Measurements from ENCODE around the gene SERTAD4.
"Not testable (repeated sequence)": the region's sequence is repeated elsewhere in the genome, so short reads cannot be mapped to it uniquely, and the experiment has no call there.

SERTAD4 gene

GRCh38 chr1:210232511-210233215, at the start of gene SERTAD4:
SERTAD4 (plus strand) TSS chr1:210232796; CDS start chr1:210237961, 5,165 bp downstream.
- H3K36me3 ChIP-seq (ENCODE audit: insufficient read depth, insufficient read length, low read length) = peaks cover 12% of the 10 kb centered on the region
- H3K27me3 ChIP-seq (ENCODE audit: insufficient read depth, insufficient read length) = no peaks in the 10 kb centered on the region
- H3K4me3 ChIP-seq (ENCODE audit: insufficient read length, low read depth) = peak within 1 kb of the TSS; percentile 70
- peak within 1 kb of the TSS; percentile 86 for H3K9ac ChIP-seq (ENCODE audit: insufficient read length, low read depth)
- no peak for TF ChIP-seq ZNF274 (IDR thresholded peaks at IDR 0.05; ENCODE audit: low read depth, low read length)
- TF ChIP-seq SUZ12 (IDR thresholded peaks at IDR 0.05; ENCODE audit: extremely low read depth, insufficient read depth, insufficient read length) = no peak
- TF ChIP-seq YY1 (IDR thresholded peaks at IDR 0.05; ENCODE audit: insufficient read depth, insufficient read length) = no peak
- peaks cover 2% of the 10 kb centered on the region for H3K4me1 ChIP-seq (ENCODE audit: insufficient read depth, insufficient read length)
- no peaks in the 10 kb centered on the region for H3K9me3 ChIP-seq (ENCODE audit: insufficient read depth, low read length)
- peak; percentile 56 for DNase-seq (ENCODE audit: low read depth, low spot score)

GRCh38 chr1:210185063-210185462, 47.5 kb upstream of the SERTAD4 start:
- H3K9me3 ChIP-seq (ENCODE audit: insufficient read depth, low read length) = no peaks in the 10 kb centered on the region; the same call in 1 of the 2 replicates
- H3K9ac ChIP-seq (ENCODE audit: insufficient read length, low read depth) = no peak overlapping the region
- no peaks in the 10 kb centered on the region for H3K27me3 ChIP-seq (ENCODE audit: insufficient read depth, insufficient read length)
- TF ChIP-seq ZNF274 (IDR thresholded peaks at IDR 0.05; ENCODE audit: low read depth, low read length) (no peak), YY1 (IDR thresholded peaks at IDR 0.05; ENCODE audit: insufficient read depth, insufficient read length) (no peak)
- DNase-seq (ENCODE audit: low read depth, low spot score) = no peak
- H3K4me1 ChIP-seq (ENCODE audit: insufficient read depth, insufficient read length) = no peaks in the 10 kb centered on the region
- no peaks in the 10 kb centered on the region for H3K36me3 ChIP-seq (ENCODE audit: insufficient read depth, insufficient read length, low read length)
- no peak overlapping the region for H3K4me3 ChIP-seq (ENCODE audit: insufficient read length, low read depth)

- H3K9ac ChIP-seq (ENCODE audit: insufficient read length, low read depth); H3K9me3 ChIP-seq (ENCODE audit: insufficient read depth, low read length); H3K36me3 ChIP-seq (ENCODE audit: insufficient read depth, insufficient read length, low read length); H3K4me1 ChIP-seq (ENCODE audit: insufficient read depth, insufficient read length); H3K27me3 ChIP-seq (ENCODE audit: insufficient read depth, insufficient read length); H3K4me3 ChIP-seq (ENCODE audit: insufficient read length, low read depth); DNase-seq (ENCODE audit: low read depth, low spot score): not testable (repeated sequence)
Measured at GRCh38 chr1:210187849-210188606, 44.6 kb upstream of the SERTAD4 start.

GRCh38 chr1:210189426-210189825, 43.2 kb upstream of the SERTAD4 start:
- Histone ChIP-seq H3K4me1 (ENCODE audit: insufficient read depth, insufficient read length) (no peaks in the 10 kb centered on the region), H3K4me3 (ENCODE audit: insufficient read length, low read depth) (no peak overlapping the region), H3K36me3 (ENCODE audit: insufficient read depth, insufficient read length, low read length) (no peaks in the 10 kb centered on the region), H3K9me3 (ENCODE audit: insufficient read depth, low read length) (peaks cover 8% of the 10 kb centered on the region; the same call in 1 of the 2 replicates), H3K27me3 (ENCODE audit: insufficient read depth, insufficient read length) (no peaks in the 10 kb centered on the region), H3K9ac (ENCODE audit: insufficient read length, low read depth) (no peak overlapping the region)
- no peak for TF ChIP-seq YY1 (IDR thresholded peaks at IDR 0.05; ENCODE audit: insufficient read depth, insufficient read length)
- no peak for TF ChIP-seq ZNF274 (IDR thresholded peaks at IDR 0.05; ENCODE audit: low read depth, low read length)
- no peak for TF ChIP-seq SUZ12 (IDR thresholded peaks at IDR 0.05; ENCODE audit: extremely low read depth, insufficient read depth, insufficient read length)
- DNase-seq (ENCODE audit: low read depth, low spot score) = no peak

GRCh38 chr1:210195635-210196160, 36.9 kb upstream of the SERTAD4 start:
- no peak for DNase-seq (ENCODE audit: low read depth, low spot score)
- peaks cover 16% of the 10 kb centered on the region for H3K9me3 ChIP-seq (ENCODE audit: insufficient read depth, low read length)
- no peak overlapping the region for H3K4me3 ChIP-seq (ENCODE audit: insufficient read length, low read depth)
- H3K36me3 ChIP-seq (ENCODE audit: insufficient read depth, insufficient read length, low read length) = no peaks in the 10 kb centered on the region
- no peak overlapping the region for H3K9ac ChIP-seq (ENCODE audit: insufficient read length, low read depth)
- H3K4me1 ChIP-seq (ENCODE audit: insufficient read depth, insufficient read length) = no peaks in the 10 kb centered on the region
- H3K27me3 ChIP-seq (ENCODE audit: insufficient read depth, insufficient read length) = no peaks in the 10 kb centered on the region
- TF ChIP-seq ZNF274 (IDR thresholded peaks at IDR 0.05; ENCODE audit: low read depth, low read length) (no peak), SUZ12 (IDR thresholded peaks at IDR 0.05; ENCODE audit: extremely low read depth, insufficient read depth, insufficient read length) (no peak), YY1 (IDR thresholded peaks at IDR 0.05; ENCODE audit: insufficient read depth, insufficient read length) (no peak)

- H3K4me1 ChIP-seq (ENCODE audit: insufficient read depth, insufficient read length); H3K4me3 ChIP-seq (ENCODE audit: insufficient read length, low read depth); H3K36me3 ChIP-seq (ENCODE audit: insufficient read depth, insufficient read length, low read length); H3K27me3 ChIP-seq (ENCODE audit: insufficient read depth, insufficient read length); DNase-seq (ENCODE audit: low read depth, low spot score); H3K9ac ChIP-seq (ENCODE audit: insufficient read length, low read depth): not testable (repeated sequence)
- peaks cover 11% of the 10 kb centered on the region for H3K9me3 ChIP-seq (ENCODE audit: insufficient read depth, low read length)
Measured at GRCh38 chr1:210196266-210196665, 36.3 kb upstream of the SERTAD4 start.

GRCh38 chr1:210198840-210199239, 33.8 kb upstream of the SERTAD4 start:
- TF ChIP-seq SUZ12 (IDR thresholded peaks at IDR 0.05; ENCODE audit: extremely low read depth, insufficient read depth, insufficient read length) = no peak
- no peak for TF ChIP-seq ZNF274 (IDR thresholded peaks at IDR 0.05; ENCODE audit: low read depth, low read length)
- TF ChIP-seq YY1 (IDR thresholded peaks at IDR 0.05; ENCODE audit: insufficient read depth, insufficient read length) = no peak
- Histone ChIP-seq H3K36me3 (ENCODE audit: insufficient read depth, insufficient read length, low read length) (no peaks in the 10 kb centered on the region), H3K27me3 (ENCODE audit: insufficient read depth, insufficient read length) (no peaks in the 10 kb centered on the region), H3K4me1 (ENCODE audit: insufficient read depth, insufficient read length) (no peaks in the 10 kb centered on the region), H3K4me3 (ENCODE audit: insufficient read length, low read depth) (no peak overlapping the region), H3K9ac (ENCODE audit: insufficient read length, low read depth) (no peak overlapping the region), H3K9me3 (ENCODE audit: insufficient read depth, low read length) (peaks cover 11% of the 10 kb centered on the region)
- DNase-seq (ENCODE audit: low read depth, low spot score) = no peak
